ENCODE measurements around the gene INSYN2B. TPM values are rescaled to one million over a fixed set of nuclear protein-coding genes. Genes with fewer than 3 reads are reported as not detected.

INSYN2B gene
- total RNA-seq, 4 donors from 2014 or later: 0.16 to 0.34 TPM; not detected in 2

DNA sequence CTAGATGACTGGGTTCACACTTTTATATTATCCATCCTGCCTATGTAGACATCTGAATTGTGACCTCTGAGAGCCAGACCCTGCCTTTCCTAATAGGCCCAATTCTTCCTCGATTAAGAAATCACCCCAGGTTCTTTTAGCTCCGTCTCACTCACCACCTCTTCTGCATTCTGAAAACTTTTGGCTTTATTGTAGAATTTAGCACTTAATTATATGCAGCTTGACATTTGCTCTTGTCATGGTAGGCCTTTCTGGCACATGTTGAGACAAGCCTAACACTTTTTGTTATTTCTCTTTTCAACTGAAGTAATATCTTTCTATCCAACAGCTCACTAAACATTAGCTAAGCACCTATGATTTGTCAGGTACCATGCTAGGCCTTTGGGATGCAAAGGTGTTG is 163.3 kb downstream of the INSYN2B start:
- TF ChIP-seq, protein P1, sequence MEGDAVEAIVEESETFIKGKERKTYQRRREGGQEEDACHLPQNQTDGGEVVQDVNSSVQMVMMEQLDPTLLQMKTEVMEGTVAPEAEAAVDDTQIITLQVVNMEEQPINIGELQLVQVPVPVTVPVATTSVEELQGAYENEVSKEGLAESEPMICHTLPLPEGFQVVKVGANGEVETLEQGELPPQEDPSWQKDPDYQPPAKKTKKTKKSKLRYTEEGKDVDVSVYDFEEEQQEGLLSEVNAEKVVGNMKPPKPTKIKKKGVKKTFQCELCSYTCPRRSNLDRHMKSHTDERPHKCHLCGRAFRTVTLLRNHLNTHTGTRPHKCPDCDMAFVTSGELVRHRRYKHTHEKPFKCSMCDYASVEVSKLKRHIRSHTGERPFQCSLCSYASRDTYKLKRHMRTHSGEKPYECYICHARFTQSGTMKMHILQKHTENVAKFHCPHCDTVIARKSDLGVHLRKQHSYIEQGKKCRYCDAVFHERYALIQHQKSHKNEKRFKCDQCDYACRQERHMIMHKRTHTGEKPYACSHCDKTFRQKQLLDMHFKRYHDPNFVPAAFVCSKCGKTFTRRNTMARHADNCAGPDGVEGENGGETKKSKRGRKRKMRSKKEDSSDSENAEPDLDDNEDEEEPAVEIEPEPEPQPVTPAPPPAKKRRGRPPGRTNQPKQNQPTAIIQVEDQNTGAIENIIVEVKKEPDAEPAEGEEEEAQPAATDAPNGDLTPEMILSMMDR (IDR thresholded peaks at IDR 0.05; ENCODE audit: low read depth): no peak

DNA sequence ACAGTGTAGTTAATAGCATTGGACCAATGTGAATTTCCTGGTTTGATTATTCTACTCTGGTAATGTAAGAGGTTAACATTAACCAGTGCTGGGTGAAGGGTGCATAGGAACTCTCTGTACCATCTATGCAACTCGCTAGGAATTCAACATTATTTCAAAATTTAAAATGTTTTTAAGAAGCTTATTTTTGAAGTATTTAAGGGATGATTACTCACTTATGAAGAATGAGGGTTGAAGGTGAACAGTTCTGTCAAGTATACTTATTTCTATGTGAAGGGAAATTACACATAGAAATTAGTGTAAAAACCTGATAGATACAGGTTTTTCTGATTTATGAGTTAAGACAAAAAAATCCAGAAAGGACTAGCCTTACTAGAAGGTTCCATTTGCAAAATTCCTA is 165.8 kb downstream of the INSYN2B start:
- TF ChIP-seq, protein P1 (IDR thresholded peaks at IDR 0.05; ENCODE audit: low read depth): no peak

Small RNAs within 50 kb of the gene (small RNA-seq; reads per million reads assigned to genes)
- gene MIR378E: not detected

Other genes with a start within 250 kb of the INSYN2B start
- gene FOXI1, start 125.4 kb upstream of the INSYN2B start, total RNA-seq: not detected

Measured in subcutaneous adipose tissue (tissue), 4 donors.